ENCODE results near the gene ACER3. TPM values are rescaled to one million over a fixed set of nuclear protein-coding genes. Genes with fewer than 3 reads are reported as not detected.
A peak's percentile ranks its signal among the peaks of the same experiment; 100 is the strongest.
"Not testable (repeated sequence)": the region's sequence is repeated elsewhere in the genome, so short reads cannot be mapped to it uniquely, and the experiment has no call there.

Gene ACER3
- polyA plus RNA-seq, 4 donors, result 3.8 to 9.5 (median 6.0) TPM

DNA sequence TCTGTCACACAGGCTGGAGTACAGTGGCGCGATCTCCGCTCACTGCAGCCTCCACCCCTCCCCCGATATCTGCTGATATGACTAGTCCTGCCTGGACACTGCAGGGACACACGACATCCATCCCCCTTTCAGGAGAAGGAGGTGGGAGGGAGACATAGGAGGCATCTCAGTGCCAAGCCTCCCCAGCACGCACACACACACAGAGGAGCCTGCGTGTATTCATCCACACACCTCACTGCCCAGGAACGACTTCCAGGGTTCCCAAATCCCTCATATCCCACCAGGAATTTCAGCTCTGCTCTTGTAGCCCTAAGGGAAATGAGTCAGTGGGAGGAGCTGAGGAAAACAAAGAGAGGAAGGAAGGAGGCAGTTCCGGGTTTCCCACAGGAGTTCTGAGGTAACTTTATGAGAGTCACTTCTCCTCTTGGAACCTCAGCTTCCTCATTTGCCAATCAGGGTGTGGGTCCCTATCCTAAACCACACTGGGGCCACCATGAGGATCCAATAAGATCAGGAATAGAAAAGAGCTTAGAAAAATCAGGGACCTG is 37.2 kb upstream of the ACER3 start:
- Histone ChIP-seq H3K4me3 (ENCODE audit: low read depth in 1 of 3, low read length in 3 of 3) (no peak overlapping the region), H3K27ac (ENCODE audit: low read depth in 1 of 3, low read length in 2 of 3) (peak overlapping the region in 1 of 3 donors; percentile 52), H3K4me1 (ENCODE audit: control insufficient read depth in 3 of 3, insufficient read depth in 2 of 3, low read depth in 1 of 3, low read length in 2 of 3) (peaks cover 0 to 3% (median 0%) of the 10 kb centered on the region in 3 donors), H3K36me3 (ENCODE audit: control insufficient read depth in 3 of 3, insufficient read depth in 2 of 3, low read depth in 1 of 3, low read length in 3 of 3) (no peaks in the 10 kb centered on the region), H3K27me3 (ENCODE audit: control insufficient read depth in 3 of 3, insufficient read depth in 3 of 3, low read length in 3 of 3) (no peaks in the 10 kb centered on the region), H3K9me3 (ENCODE audit: control insufficient read depth in 2 of 2, insufficient read depth in 1 of 2, low read depth in 1 of 2, low read length in 1 of 2) (peaks cover 0 to 2% of the 10 kb centered on the region in 2 donors)
- FAIRE-seq (no peak), DNase-seq (peak in 1 of 2 donors; percentile 31)
- WGBS, 3 donors, result 69 to 71% (median 71%) methylated on average over 9 of the region's 9 CpGs

DNA sequence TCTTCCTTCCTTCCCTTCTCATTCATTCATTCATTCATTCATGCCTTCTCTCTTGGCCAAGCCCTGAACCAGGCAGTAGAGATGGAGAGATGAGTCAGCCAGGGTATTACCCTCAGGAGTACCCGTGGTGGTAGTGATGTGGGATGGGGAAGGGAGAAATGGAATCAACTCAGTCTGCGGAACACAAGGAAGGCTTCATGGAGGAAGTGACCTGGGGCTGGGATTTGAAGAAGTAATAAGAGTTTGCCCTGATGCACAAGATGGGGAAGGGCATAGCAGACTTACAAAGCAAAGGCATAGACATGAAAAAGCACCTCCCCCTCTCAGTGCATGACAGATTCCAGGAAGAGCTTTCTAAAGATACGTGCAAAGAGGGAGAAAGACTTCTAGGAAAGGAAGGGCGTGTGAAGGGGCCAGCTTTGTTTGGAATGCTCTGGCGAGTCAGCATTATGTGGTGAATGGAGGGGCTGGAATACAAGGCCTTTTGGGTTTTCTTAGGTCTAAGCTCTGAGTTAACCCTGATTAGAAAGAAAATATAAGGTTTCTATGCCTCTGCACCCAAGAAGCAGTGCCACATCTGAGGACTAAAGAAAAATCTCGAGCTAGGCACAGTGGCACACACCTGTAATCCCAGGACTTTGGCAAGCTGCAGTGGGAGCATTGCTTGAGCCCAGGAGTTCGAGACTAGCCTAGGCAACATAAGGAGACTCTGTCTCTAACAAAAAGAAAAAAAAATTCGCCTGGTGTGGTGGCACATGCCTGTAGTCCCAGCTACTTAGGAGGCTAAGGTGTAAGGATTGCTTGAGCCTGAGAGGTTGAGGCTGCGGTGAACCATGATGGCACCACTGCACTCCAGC is 36.4 kb upstream of the ACER3 start:
- H3K4me1 ChIP-seq (ENCODE audit: control insufficient read depth in 3 of 3, insufficient read depth in 2 of 3, low read depth in 1 of 3, low read length in 2 of 3), result peaks cover 0 to 3% (median 0%) of the 10 kb centered on the region in 3 donors
- DNase-seq (no peak), FAIRE-seq (no peak)
- no peaks in the 10 kb centered on the region for H3K27me3 ChIP-seq (ENCODE audit: control insufficient read depth in 3 of 3, insufficient read depth in 3 of 3, low read length in 3 of 3)
- H3K36me3 ChIP-seq (ENCODE audit: control insufficient read depth in 3 of 3, insufficient read depth in 2 of 3, low read depth in 1 of 3, low read length in 3 of 3), result no peaks in the 10 kb centered on the region
- H3K4me3 ChIP-seq (ENCODE audit: low read depth in 1 of 3, low read length in 3 of 3), result no peak overlapping the region
- WGBS, 3 donors, result 67 to 68% (median 67%) methylated on average over 9 of the region's 9 CpGs
- H3K27ac ChIP-seq (ENCODE audit: low read depth in 1 of 3, low read length in 2 of 3), result peak overlapping the region in 1 of 3 donors; percentile 52
- H3K9me3 ChIP-seq (ENCODE audit: control insufficient read depth in 2 of 2, insufficient read depth in 1 of 2, low read depth in 1 of 2, low read length in 1 of 2), result peaks cover 0 to 2% of the 10 kb centered on the region in 2 donors

DNA sequence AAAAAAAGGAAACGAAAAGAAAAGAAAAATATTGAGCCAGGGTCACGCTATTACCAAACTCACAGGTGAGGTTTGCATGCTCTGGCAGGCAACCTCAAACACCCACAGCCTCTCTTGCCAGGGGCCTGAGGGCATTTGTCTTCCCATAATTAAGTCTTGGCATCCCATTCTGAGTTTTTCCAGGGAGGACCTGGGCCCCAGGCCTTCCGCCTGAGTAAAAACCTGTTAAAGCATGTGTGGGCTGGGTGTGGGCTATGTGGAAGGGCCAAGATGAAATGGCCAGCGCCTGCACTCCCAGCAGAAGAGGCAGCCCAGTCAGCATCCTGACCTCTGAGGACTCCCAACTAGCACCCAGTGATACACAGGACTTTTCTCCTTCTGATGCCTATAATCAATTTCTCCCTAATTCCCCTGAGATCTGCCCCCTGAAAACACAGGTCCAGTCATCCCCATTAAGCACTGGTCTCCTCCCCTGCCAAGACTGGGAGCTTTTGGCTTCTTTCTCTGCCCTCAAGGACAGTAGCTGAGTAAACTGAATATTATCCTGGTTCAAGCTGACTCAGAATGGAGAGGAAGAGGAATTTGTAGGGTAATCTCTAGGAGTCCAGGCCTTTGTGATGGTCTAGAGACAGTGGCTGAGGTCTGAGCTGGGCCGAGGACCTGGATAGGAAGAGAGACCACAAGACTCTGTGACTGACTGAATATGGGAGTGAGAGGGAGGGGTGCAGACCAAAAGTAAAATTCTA is 35.6 kb upstream of the ACER3 start:
- no peaks in the 10 kb centered on the region for H3K36me3 ChIP-seq (ENCODE audit: control insufficient read depth in 3 of 3, insufficient read depth in 2 of 3, low read depth in 1 of 3, low read length in 3 of 3)
- 81 to 90% (median 85%) methylated on average over 5 of the region's 5 CpGs for WGBS, 3 donors
- peaks cover 0 to 3% (median 0%) of the 10 kb centered on the region in 3 donors for H3K4me1 ChIP-seq (ENCODE audit: control insufficient read depth in 3 of 3, insufficient read depth in 2 of 3, low read depth in 1 of 3, low read length in 2 of 3)
- DNase-seq (no peak), FAIRE-seq (no peak)
- no peaks in the 10 kb centered on the region for H3K27me3 ChIP-seq (ENCODE audit: control insufficient read depth in 3 of 3, insufficient read depth in 3 of 3, low read length in 3 of 3)
- no peak overlapping the region for H3K4me3 ChIP-seq (ENCODE audit: low read depth in 1 of 3, low read length in 3 of 3)
- H3K9me3 ChIP-seq (ENCODE audit: control insufficient read depth in 2 of 2, insufficient read depth in 1 of 2, low read depth in 1 of 2, low read length in 1 of 2), result no peaks in the 10 kb centered on the region
- peak overlapping the region in 1 of 3 donors; percentile 16 for H3K27ac ChIP-seq (ENCODE audit: low read depth in 1 of 3, low read length in 2 of 3)

DNA sequence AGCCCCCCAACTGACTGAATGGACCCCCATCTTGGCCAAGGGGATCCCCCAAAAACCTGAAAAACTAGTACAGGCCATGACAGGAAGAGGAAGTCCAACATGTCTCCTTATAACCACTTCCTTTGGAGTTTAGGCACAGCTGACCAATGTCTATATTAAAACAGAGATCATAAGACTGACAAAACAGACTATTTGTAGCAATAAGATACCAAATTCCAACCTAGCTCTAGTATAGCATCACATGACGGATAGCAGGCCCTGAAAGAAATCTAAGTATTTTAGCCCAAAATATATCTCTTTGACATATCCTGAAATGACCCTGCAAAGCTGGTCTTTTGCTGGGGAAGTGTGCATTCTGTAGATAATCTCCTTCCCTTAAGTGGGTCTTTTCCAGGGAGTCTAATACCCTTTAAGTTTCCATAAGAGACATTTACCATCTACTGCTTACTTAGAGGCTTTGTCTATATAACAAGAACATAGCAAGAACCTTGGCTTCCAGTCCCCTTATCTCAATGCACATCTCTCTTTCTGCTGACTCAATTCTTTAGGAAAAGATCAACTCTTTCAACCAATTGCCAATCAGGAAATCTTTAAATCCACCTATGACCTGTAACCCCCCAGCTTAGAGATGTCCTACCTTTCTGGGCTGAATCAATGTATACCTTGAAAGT is 34.9 kb upstream of the ACER3 start:
- no peaks in the 10 kb centered on the region for H3K9me3 ChIP-seq (ENCODE audit: control insufficient read depth in 2 of 2, insufficient read depth in 1 of 2, low read depth in 1 of 2, low read length in 1 of 2)
- H3K36me3 ChIP-seq (ENCODE audit: control insufficient read depth in 3 of 3, insufficient read depth in 2 of 3, low read depth in 1 of 3, low read length in 3 of 3), result no peaks in the 10 kb centered on the region
- peaks cover 0 to 6% (median 0%) of the 10 kb centered on the region in 3 donors for H3K27me3 ChIP-seq (ENCODE audit: control insufficient read depth in 3 of 3, insufficient read depth in 3 of 3, low read length in 3 of 3)
- peak overlapping the region in 1 of 3 donors; percentile 16 for H3K27ac ChIP-seq (ENCODE audit: low read depth in 1 of 3, low read length in 2 of 3)
- no peak for FAIRE-seq
- 80 to 96% (median 83%) methylated on average over 1 of the region's 1 CpG for WGBS, 3 donors
- H3K4me3 ChIP-seq (ENCODE audit: low read depth in 1 of 3, low read length in 3 of 3), result no peak overlapping the region
- H3K4me1 ChIP-seq (ENCODE audit: control insufficient read depth in 3 of 3, insufficient read depth in 2 of 3, low read depth in 1 of 3, low read length in 2 of 3), result peaks cover 0 to 6% (median 3%) of the 10 kb centered on the region in 3 donors
- no peak for DNase-seq

DNA sequence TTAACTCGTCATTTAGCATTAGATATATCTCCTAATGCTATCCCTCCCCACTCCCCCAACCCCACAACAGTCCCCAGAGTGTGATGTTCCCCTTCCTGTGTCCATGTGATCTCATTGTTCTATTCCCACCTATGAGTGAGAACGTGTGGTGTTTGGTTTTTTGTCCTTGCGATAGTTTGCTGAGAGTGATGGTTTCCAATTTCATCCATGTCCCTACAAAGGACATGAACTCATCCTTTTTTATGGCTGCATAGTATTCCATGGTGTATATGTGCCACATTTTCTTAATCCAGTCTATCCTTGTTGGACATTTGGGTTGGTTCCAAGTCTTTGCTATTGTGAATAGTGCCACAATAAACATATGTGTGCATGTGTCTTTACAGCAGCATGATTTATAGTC is 34.2 kb upstream of the ACER3 start:
- not testable (repeated sequence) for H3K27ac ChIP-seq (ENCODE audit: low read depth in 1 of 3, low read length in 2 of 3); H3K36me3 ChIP-seq (ENCODE audit: control insufficient read depth in 3 of 3, insufficient read depth in 2 of 3, low read depth in 1 of 3, low read length in 3 of 3); H3K4me3 ChIP-seq (ENCODE audit: low read depth in 1 of 3, low read length in 3 of 3); FAIRE-seq; H3K4me1 ChIP-seq (ENCODE audit: control insufficient read depth in 3 of 3, insufficient read depth in 2 of 3, low read depth in 1 of 3, low read length in 2 of 3); DNase-seq; H3K9me3 ChIP-seq (ENCODE audit: control insufficient read depth in 2 of 2, insufficient read depth in 1 of 2, low read depth in 1 of 2, low read length in 1 of 2); H3K27me3 ChIP-seq (ENCODE audit: control insufficient read depth in 3 of 3, insufficient read depth in 3 of 3, low read length in 3 of 3)
- WGBS, 3 donors, result 67 to 89% (median 76%) methylated on average over 2 to 3 of the region's 3 CpGs

DNA sequence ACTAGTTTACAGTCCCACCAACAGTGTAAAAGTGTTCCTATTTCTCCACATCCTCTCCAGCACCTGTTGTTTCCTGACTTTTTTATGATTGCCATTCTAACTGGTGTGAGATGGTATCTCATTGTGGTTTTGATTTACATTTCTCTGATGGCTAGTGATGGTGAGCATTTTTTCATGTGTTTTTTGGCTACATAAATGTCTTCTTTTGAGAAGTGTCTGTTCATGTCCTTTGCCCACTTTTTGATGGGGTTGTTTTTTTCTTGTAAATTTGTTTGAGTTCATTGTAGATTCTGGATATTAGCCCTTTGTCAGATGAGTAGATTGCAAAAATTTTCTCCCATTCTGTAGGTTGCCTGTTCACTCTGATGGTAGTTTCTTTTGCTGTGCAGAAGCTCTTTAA is 33.7 kb upstream of the ACER3 start:
- not testable (repeated sequence) for H3K36me3 ChIP-seq (ENCODE audit: control insufficient read depth in 3 of 3, insufficient read depth in 2 of 3, low read depth in 1 of 3, low read length in 3 of 3); H3K27me3 ChIP-seq (ENCODE audit: control insufficient read depth in 3 of 3, insufficient read depth in 3 of 3, low read length in 3 of 3); H3K4me3 ChIP-seq (ENCODE audit: low read depth in 1 of 3, low read length in 3 of 3); H3K27ac ChIP-seq (ENCODE audit: low read depth in 1 of 3, low read length in 2 of 3); H3K9me3 ChIP-seq (ENCODE audit: control insufficient read depth in 2 of 2, insufficient read depth in 1 of 2, low read depth in 1 of 2, low read length in 1 of 2); DNase-seq; FAIRE-seq; H3K4me1 ChIP-seq (ENCODE audit: control insufficient read depth in 3 of 3, insufficient read depth in 2 of 3, low read depth in 1 of 3, low read length in 2 of 3)

DNA sequence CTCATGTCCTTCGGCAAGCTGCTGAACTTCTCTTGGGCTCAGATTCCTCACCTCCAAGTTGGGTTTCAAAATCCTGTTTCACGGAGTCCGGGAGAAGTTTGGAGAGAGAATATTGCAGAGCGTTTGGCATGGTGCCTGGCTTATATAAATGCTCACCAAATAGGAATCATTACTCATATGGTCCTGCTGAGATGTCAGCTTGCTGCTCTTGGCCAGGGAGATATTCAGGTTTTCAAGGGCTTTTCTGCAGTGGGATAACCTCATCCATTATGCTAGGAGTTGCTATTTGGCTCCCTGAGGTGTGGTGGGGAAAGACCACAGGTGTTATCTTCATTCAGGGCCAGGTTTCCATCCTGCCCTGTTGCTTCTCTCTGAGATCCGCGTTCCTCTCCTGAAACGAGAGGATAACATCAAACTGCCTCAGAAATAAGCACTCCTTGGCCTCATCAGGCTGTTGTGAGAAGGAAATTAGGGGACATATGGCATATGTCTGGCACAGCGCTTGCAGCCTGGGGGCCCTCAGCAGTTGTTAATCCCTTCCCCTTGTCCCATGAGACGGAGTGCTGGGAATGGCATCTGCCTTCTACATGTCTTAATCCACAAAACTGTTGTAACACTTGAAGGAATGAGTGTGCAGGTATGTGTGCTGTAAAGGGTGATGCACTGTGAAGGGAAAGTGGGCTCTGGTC is 29.9 kb upstream of the ACER3 start:
- FAIRE-seq (no peak), DNase-seq (no peak)
- no peaks in the 10 kb centered on the region for H3K9me3 ChIP-seq (ENCODE audit: control insufficient read depth in 2 of 2, insufficient read depth in 1 of 2, low read depth in 1 of 2, low read length in 1 of 2)
- no peaks in the 10 kb centered on the region for H3K36me3 ChIP-seq (ENCODE audit: control insufficient read depth in 3 of 3, insufficient read depth in 2 of 3, low read depth in 1 of 3, low read length in 3 of 3)
- WGBS, 3 donors, result 65 to 73% (median 72%) methylated on average over 9 of the region's 9 CpGs
- H3K4me3 ChIP-seq (ENCODE audit: low read depth in 1 of 3, low read length in 3 of 3), result no peak overlapping the region
- H3K27ac ChIP-seq (ENCODE audit: low read depth in 1 of 3, low read length in 2 of 3), result no peak overlapping the region
- peaks cover 0 to 9% (median 0%) of the 10 kb centered on the region in 3 donors for H3K4me1 ChIP-seq (ENCODE audit: control insufficient read depth in 3 of 3, insufficient read depth in 2 of 3, low read depth in 1 of 3, low read length in 2 of 3)
- H3K27me3 ChIP-seq (ENCODE audit: control insufficient read depth in 3 of 3, insufficient read depth in 3 of 3, low read length in 3 of 3), result peaks cover 0 to 6% (median 0%) of the 10 kb centered on the region in 3 donors

Data from small intestine (tissue), 7 donors.